Right forelimb (tissue), 1 donor: Measurements from ENCODE around the gene ZNF217.
"Not testable (repeated sequence)": the region's sequence is repeated elsewhere in the genome, so short reads cannot be mapped to it uniquely, and the experiment has no call there.

ENCODE experiments used
- DNase-seq: peaks from one replicate; pipeline ENCODE4 v3.0.0-alpha.2; 2018

The ZNF217 gene

DNA sequence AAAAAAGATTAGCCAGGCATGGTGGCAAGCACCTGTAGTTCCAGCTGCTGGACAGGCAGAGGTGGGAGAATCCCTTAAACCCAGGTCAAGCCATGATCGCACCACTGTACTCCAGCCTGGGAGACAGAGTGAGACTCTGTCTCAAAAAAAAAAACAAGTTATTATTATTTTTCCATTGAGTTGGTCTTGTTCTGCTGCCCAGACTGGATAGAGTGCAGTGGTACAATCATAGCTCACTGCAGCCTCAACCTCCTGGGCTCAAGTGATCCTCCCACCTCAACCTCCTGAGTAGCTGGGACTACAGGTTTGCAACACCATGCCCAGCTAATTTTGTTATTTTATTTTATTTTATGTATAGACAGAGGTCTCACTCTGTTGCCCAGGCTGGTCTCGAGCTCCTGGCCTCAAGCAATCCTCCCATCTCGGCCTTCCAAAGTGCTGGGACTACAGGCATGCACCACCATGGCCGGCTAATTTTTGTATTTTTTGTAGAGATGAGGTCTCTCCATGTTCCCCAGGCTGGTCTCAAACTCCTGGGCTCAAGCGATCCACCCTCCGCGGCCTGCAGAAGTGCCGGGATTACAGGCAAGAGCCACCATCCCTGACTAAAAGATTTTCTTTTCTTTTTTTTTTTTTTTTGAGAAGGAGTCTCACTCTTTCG, 31.4 kb downstream of the ZNF217 start:
- DNase-seq: not testable (repeated sequence)

DNA sequence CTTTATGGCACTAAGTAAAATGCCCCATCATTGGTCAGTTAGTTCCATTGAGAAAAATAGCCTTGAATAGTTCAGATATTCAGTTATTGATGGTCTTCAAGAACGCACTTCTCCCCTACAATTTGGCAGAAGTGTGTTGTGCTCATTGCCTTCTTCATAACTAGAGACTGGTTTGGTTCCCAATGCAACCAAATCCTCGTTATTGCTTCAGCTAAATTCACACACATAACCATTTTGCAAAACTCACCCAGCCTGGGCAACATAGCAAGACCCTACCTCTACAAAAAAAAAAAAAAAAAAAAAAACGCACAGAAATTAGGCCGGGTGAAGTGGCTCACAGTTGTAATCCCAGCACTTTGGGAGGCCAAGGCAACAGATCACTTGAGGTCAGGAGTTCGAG, 32.1 kb downstream of the ZNF217 start:
- DNase-seq: no peak

DNA sequence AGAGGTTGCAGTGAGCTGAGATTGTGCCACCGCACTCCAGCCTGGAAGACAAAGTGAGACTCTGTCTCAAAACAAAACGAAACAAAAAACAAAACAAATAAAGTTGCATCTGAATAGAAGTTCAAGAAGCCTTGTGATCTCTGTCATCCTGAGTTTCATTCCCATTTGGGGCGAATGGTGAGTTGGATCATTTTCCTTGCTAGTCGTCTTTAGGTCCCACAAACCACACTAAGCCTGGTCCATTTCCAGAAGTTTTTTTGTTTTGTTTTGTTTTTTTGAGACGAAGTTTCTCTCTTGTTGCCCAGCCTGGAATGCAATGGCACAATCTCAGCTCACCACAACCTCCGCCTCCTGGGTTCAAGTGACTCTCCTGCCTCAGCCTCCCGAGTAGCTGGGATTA, 33.8 kb downstream of the ZNF217 start:
- no peak for DNase-seq

DNA sequence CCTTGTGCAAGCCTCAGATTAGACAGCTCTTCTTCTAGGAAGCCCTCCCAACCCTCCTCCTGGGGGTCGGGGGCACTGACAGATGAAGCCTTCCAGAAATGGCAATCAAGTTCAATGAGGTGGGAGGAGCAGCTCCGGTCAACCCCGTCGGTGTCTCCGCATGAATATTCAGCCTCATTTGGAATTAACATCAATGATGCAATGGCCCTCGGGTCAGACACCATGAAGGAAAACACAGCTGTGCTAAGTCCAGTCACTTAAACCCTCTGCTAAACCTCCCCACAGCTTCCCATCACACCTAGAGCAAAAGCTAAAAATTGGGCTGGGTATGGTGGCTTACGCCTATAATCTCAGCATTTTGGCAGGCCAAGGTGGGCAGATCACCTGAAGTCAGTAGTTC, 36.5 kb downstream of the ZNF217 start:
- DNase-seq: no peak

DNA sequence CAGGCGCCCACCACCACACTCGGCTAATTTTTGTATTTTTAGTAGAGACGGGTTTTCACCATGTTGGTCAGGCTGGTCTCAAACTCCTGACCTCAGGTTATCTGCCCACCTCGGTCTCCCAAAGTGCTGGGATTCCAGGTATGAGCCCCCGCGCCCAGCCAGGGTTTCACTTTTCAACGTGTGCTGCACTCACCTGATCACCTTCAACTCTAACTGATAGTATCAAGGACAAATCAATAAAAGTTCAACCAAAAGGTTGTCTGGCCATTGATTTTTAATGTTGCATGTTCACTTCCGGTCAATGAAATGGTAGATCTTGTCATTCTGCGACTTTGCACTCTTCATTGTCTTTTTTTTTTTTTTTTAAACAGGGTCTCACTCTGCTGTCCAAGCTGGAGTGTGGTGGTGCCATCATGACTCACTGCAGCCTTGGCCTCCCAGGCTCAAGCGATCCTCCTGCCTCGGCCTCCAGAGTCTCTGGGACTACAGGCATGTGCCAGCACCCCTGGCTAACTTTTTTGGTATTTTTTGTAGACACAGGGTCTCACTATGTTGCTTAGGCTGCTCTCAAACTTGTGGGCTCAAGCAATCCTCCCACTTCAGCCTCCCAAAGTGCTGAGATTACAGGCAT, 37.3 kb downstream of the ZNF217 start:
- no peak for DNase-seq

DNA sequence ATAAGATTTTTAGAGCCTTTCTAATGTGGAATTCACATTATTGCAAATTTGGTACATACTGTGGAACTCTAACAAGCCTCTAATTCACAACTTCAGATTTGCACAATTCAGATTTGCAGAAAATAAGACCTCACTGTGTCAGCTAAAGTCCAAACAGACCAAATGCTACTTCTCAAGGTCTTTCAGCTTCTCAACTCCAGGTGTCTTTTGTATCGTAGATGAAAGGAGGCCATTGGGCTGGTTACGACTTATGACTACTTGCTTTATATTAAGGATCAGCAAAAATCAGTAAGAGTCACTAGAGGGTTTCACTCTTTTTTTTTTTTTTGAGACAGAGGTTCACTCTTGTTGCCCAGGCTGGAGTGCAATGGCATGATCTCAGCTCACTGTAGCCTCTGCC, 37.8 kb downstream of the ZNF217 start:
- DNase-seq: no peak

DNA sequence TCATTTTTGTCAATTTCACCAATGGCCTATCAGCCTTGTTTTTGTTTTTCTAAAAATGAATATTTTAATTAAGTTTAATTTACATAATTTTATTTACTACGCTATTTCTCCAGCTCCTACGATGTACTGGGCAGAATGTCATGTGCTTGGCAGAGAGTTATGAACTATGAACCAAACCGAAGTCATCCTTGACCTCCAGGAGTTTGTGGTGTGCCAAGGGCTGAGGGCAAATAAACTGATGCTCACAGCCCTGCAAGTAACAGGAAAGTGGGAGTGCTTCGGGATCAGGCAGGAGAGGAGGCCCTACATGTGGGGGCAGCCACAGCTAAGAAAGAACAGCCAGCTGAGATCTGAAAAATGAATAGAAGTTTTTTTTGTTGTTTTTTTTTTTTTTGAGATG, 38.6 kb downstream of the ZNF217 start:
- no peak for DNase-seq

DNA sequence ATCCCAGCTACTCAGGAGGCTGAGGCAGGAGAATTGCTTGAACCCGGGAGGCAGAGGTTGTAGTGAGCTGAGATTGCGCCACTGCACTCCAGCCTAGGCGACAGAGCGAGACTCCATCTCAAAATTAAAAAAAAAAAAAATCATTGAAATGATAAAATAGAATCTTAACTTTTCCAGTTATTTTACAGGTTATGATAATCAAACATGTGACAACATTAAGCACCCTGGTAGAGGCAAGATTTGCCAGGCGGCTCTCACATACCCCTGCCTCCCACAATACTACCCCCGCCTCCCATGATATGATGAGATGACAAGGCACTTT, 41.1 kb downstream of the ZNF217 start:
- not testable (repeated sequence) for DNase-seq

DNA sequence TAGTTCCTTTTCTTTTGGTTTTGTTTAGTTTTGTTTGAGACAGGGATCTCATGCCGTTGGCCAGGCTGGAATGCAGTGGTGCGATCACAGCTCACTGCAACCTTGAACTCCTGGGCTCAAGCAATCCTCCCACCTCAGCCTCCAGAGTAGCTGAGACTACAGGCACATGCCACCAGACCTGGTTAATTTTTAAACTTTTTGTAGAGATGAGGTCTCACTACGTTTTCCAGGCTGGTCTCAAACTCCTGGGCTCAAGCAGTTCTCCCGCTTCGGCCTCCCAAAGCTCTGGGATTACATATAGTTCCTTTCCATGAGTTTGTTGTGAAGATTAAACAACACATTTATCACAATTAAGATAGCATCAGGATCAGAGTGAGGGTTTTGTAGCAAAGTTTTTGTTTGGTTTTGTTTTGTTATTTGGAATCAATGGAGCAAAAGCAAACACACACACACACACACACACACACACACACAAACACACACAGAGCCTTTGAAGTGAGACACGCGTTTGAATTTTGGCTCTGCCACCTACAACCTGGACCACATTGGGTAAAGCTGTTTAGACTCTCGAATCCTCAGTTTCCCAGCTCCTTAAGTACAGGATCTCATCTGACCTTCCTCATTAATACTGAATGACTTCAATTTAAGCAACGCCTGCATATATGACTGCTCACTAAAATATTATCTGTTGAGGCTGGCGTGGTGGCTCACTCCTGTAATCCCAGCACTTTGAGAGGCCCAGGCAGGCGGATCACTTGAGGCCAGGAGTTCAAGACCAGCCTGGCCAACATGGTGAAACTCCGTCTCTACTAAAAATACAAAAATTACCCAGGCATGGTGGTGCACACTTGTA, 41.7 kb downstream of the ZNF217 start:
- DNase-seq: not testable (repeated sequence)

DNA sequence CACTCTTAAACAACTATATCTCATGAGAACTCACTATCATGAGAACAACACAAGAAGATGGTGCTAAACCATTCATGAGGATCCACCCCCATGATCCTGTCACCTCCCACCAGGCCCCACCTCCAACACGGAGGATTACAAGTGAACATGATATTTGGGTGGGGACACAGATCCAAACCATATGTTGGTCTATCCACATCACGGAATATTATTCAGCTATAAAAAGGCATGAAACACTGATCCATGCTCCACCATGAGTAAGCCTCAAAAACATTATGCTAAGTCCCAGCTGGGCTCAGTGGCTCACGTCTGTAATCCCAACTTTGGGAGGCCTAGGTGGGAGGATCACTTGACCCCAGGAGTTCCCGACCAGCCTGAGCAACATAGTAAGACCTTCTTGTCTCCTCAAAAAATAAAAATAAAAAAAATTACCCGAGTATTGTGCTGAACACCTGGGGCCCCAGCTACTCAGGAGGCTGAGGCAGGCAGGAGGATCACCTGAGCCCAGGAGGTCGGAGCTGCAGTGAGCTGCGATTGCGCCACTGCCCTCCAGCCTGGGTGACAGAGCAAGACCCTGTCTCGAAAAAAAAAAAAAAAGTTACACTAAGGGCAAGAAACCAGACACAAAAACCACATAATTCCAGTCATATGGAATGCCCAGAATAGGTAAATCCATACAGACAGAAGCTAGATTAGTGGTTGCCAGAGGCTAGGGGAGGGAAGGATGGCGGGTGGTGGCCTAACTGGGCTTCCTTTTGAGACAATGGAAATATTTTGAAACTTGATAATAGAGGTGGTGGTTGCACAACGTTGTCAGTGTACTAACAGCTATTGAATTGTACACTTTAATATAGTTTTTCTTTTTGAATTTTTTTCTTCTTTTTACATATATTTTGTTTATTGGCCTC, 43.1 kb downstream of the ZNF217 start:
- DNase-seq: no peak

DNA sequence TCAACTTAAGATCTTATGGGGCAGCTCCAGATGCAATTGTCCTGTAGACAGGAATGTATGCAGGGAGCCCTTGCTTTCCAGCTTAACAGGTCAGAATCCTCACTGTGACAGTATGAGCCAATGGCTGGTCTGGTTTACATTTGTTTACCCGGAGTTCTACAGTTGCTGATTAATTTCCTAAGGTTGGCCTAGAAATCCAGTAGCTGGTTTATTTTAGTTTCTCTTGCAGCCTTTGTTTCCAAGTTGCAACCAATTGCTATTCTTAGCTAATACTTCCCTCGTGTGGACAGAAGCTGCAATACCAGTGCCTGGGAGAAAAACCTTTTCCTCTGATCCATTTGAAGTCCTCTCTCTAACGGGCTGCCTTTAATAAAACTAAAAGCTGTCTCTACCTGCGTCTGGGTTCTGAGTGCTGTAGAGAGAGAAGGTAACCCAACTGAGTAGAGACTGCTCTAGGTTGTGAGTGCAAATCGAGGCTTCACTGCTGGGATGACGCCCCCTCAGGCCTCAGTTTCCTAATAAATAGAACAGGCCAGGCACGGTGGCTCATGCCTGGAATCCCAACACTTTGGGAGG, 45.9 kb downstream of the ZNF217 start:
- peak; percentile 72 for DNase-seq

DNA sequence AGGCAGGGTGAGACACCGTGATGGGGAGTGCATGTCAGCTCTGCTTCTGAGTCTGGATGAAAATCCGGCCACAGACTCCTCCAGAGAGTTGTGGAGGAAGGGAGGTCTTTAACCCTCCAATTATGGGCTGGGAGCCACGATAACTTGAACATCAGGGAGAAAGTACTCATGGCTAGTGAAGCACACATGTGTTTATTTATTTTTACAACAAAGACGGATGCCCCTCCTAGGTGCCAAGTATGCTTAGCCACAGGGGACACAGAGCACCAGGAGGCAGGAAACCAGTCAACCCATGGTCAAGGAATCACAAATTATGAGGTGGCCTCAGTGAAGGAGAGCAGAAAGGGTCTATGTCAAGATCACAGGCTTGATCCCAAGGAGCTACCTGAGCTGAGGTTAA, 54.1 kb downstream of the ZNF217 start:
- no peak for DNase-seq

DNA sequence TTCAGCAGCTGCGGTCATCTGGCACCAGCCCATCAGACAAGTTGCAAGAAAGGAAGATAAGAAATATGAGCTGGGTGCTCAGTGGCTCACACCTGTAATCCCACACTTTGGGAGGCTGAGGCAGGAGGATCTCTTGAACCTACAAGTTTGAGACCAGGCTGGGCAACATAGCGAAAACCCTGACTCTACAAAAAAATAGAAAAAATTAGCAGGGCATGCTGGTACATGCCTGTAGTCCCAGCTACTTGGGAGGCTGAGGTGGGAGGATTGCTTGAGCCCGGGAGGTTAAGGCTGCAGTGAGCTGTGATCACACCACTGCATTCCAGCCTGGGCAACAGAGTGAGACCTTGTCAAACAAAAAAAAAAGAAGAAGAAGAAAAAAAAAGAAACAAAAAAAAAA, 57.3 kb downstream of the ZNF217 start:
- not testable (repeated sequence) for DNase-seq

DNA sequence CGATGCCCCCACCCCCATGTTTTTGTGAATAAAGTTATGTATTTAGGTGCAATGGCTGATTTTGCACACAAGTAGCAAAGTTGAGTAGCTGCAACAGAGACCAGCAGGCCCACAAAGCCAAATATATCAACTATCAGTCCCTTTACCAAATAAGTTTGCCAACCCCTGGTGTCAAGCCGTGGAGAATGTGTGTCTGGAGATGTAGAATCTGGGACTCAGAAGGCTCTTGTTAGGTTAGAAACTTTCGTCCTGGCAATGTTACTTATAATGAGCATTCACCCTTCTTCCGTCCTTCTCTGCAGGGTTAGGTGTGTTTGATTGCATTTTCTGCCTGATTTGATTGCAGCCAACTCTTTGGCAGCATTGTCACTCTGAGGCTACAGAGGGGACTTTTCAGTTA, 57.8 kb downstream of the ZNF217 start:
- no peak for DNase-seq

DNA sequence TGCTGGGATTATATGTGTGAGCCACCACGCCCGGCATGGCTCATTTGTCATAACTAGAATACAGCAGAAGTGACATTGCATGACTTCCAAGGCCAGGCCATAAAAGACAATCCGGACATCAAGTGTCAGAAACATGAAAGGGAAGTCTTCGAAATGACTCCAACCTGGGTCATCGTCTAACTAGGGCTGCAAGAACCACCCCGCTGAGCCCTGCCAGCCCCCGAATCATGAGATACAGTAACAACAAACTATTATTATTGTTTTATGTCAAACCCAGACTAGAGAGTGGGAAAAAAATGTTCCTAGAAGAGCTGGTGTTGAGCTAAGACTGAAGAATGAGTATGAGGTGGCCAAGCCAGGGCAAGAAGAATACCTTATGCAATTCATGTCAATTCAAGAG, 59.6 kb downstream of the ZNF217 start:
- no peak for DNase-seq

DNA sequence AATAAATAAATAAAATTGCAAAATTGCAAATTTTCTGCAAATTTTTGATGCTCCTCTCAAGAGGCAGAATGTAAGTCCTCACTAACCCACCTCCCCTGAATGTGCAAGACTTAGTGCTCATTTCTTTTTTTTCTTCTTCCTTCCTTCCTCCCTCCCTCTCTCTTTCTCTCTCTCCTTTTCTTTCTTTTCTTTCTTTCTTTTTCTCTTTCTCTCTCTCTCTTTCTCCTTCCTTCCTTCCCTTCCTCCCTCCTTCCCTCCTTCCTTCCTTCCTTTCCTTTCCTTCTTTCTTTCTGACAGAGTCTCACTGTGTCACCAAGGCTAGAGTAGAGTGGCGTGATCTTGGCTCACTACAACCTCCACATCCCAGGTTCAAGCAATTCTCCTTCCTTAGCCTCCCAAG, 60.1 kb downstream of the ZNF217 start:
- DNase-seq: no peak

DNA sequence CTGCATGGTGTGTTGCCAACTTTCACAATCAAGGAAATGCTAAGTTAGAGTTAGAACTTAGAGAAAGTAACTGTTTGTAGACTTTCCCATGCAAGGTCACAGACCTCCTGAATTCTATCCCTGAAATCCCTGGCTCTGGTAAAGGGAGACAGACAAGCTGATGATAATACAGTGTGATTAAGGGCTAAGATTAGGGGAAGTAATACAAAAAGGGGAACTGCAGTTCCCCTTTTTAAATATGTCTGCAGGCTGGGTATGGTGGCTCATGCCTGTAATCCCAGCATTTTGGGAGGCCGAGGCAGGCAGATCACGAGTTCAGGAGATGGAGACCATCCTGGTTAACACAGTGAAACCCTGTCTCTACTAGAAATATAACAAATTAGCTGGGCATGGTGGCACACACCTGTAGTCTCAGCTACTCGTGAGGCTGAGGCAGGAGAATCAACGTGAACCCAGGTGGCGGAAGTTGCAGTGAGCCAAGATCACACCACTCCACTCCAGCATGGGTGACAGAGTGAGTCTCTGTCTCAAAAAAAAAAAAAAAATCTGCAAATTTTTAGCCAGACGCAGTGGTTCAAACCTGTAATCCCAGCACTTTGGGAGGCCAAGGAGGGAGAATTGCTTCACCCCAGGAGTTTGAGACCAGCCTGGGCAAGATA, 60.9 kb downstream of the ZNF217 start:
- not testable (repeated sequence) for DNase-seq

DNA sequence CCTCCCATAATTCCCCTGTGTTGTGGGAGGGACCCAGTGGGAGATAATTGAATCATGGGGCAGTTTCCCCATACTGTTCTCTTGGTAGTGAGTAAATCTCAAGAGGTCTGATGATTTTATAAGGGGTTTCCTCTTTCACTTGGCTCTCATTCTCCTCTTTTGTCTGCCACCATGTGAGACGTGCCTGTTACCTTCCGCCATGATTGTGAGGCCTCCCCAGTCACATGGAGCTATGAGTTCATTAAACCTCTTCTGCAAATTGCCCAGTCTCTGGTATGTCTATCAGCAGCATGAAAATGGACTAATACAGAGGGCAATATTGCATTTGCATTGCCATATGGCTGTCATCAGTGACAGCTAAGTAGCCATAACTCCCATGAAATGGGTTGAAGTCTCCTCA, 63.2 kb downstream of the ZNF217 start:
- no peak for DNase-seq

DNA sequence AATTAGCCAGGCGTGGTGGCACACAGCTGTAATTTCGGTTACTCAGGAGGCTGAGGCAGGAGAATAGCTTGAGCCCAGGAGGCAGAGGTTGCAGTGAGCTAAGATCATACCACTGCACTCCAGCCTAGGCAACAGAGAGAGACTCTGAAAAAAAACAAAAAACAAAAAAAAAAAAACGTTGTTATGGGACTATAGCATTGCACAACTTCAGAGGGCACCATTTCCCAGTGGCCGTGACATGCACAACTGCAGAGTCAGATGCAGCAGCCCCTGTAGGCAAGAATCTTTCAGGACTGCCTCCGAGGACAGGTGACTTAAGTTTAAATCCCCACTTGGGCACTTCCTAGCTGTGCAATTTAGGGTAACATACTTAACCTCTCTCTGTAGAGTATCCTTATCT, 64.0 kb downstream of the ZNF217 start:
- DNase-seq: no peak

DNA sequence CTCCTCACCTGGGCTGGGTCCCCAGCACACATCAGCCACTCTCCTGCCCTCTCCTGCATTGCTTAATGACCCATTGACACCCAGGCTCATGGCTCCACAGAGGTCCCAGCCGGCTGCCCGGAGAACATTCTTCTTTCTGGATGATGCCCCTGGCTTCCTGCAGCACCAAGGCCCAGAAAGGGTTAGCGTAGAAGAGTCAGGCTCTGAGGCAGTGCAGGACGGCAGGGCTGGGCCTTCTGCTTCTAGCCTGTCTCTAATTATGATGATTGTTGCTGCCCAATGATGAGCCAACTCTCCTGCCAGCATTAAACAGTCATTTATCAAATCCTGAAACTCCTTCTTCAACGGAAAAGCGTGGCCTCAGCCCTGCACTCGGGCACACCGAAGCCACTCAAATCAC, 66.4 kb downstream of the ZNF217 start:
- no peak for DNase-seq

DNA sequence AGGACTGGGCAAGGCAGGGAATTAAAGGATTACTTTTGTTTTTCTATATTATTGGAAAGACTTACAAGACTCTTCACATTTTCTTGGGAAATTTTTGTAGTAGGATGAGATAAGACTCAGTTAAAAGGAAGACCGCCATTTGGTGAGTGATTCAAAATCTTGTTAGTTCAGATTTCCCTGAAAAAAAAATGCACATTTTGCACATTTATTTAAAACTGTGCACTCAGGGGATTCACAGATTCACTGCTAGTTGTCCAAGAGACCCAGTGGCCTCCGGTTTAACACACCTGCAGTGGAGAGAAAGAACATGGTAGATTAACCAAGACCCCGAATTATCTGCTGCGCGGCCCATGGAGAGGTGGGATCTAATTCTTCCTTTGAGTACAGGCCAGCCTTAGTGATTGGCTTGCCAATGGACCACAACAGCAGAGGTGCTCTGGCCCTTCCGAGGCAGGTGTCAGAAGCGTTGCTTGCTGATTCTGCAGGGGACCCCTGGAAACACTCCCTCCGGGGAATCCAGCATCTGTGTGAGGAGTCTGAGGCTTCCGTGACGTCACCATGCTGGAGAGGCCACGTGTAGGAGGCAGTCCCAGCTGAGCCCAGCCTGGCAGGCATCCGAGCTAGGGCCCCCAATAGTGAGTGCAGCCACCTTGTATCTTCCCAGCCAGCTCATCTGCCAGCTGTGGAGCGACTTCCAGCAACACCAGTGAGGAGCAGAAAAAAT, 68.9 kb downstream of the ZNF217 start:
- no peak for DNase-seq

DNA sequence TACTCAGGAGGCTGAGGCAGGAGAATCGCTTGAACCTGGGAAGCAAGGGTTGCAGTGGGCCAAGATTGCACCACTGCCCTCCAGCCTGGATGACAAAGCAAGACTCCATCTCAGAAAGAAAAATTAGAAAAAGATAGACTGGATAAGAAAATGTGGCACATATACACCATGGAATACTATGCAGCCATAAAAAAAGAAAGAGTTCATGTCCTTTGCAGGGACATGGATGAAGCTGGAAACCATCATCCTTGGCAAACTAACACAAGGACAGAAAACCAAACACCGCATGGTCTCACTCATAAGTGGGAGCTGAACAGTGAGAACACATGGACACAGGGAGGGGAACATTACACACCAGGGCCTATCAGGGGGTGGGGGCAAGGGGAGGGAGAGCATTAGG, 70.0 kb downstream of the ZNF217 start:
- not testable (repeated sequence) for DNase-seq
